IPS-NIHi7 (cell line): ENCODE results near the gene ACSS1.

ENCODE experiments used
- DNase-seq: peaks from one replicate; pipeline ENCODE4 v3.0.0; 2012; ENCODE audit warnings: mixed read lengths; ENCODE audit errors: extremely low spot score

ACSS1 gene

GRCh38 chr20:24993337-24994185 lies 64.4 kb downstream of the ACSS1 start:
- DNase-seq: no peak

GRCh38 chr20:24992487-24993205 lies 65.3 kb downstream of the ACSS1 start, which contains the start of gene APMAP:
Gene APMAP (minus strand): TSS chr20:24992751. CDS start chr20:24992688, 63 bp downstream.
- DNase-seq: peak; percentile 97

GRCh38 chr20:24991897-24992486 lies 65.9 kb downstream of the ACSS1 start:
- DNase-seq: peak; percentile 46

GRCh38 chr20:24990810-24991252 lies 67.1 kb downstream of the ACSS1 start:
- DNase-seq: no peak

- no peak for DNase-seq
These were observed 68.8 kb downstream of the ACSS1 start for GRCh38 chr20:24989162-24989561.

GRCh38 chr20:24987873-24988835 lies 69.8 kb downstream of the ACSS1 start:
- DNase-seq: no peak

GRCh38 chr20:24987244-24987643 lies 70.7 kb downstream of the ACSS1 start:
- DNase-seq: no peak

- DNase-seq: no peak
These were observed 71.4 kb downstream of the ACSS1 start for GRCh38 chr20:24986436-24987015.

GRCh38 chr20:24985802-24986201 lies 72.1 kb downstream of the ACSS1 start:
- no peak for DNase-seq

- DNase-seq: no peak
These were observed 72.8 kb downstream of the ACSS1 start for GRCh38 chr20:24984961-24985640.

- no peak for DNase-seq
These were observed 74.0 kb downstream of the ACSS1 start for GRCh38 chr20:24983896-24984295.

- no peak for DNase-seq
These were observed 76.1 kb downstream of the ACSS1 start for GRCh38 chr20:24981790-24982189.

- no peak for DNase-seq
These were observed 76.7 kb downstream of the ACSS1 start for GRCh38 chr20:24981282-24981681.

GRCh38 chr20:24980291-24981053 lies 77.5 kb downstream of the ACSS1 start:
- no peak for DNase-seq

GRCh38 chr20:24979036-24979960 lies 78.6 kb downstream of the ACSS1 start:
- DNase-seq: no peak

GRCh38 chr20:24978513-24978912 lies 79.4 kb downstream of the ACSS1 start:
- no peak for DNase-seq

GRCh38 chr20:24977797-24978196 lies 80.1 kb downstream of the ACSS1 start:
- DNase-seq: no peak

GRCh38 chr20:24977336-24977735 lies 80.6 kb downstream of the ACSS1 start:
- no peak for DNase-seq
